ENCODE measurements around the gene GLO1.
"Not testable (repeated sequence)": the region's sequence is repeated elsewhere in the genome, so short reads cannot be mapped to it uniquely, and the experiment has no call there.

Gene GLO1

DNA sequence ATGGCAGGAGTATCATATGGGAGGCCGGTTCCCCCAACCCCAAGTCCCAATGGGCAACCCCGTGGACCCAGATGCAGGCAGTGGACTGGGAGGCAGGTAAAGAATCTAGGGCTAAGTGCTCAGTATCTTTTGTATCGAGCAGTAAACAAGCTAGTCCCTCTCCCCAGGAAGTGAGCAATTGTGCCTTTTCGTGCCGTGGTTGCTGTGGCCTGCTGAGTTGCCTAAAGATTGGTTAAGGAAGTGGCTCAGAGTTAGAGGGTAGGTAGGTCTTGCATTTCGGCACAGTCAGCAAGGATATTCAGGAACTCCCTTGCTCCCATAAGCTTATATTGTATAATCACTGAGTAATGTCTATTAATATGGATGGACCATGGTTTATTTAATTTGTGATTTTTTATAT, 10.9 kb upstream of the GLO1 start:
- Histone ChIP-seq H3K4me3 (ENCODE audit: severe bottlenecking) (no peak overlapping the region), H3K36me3 (ENCODE audit: low read depth) (no peaks in the 10 kb centered on the region), H3K9me3 (ENCODE audit: severe bottlenecking) (no peaks in the 10 kb centered on the region), H3K27ac (ENCODE audit: poor library complexity, severe bottlenecking) (no peak overlapping the region), H3K27me3 (ENCODE audit: insufficient read depth, poor library complexity, severe bottlenecking) (no peaks in the 10 kb centered on the region), H3K4me1 (ENCODE audit: insufficient read depth, poor library complexity, severe bottlenecking) (no peaks in the 10 kb centered on the region)
- TF ChIP-seq, protein P1, sequence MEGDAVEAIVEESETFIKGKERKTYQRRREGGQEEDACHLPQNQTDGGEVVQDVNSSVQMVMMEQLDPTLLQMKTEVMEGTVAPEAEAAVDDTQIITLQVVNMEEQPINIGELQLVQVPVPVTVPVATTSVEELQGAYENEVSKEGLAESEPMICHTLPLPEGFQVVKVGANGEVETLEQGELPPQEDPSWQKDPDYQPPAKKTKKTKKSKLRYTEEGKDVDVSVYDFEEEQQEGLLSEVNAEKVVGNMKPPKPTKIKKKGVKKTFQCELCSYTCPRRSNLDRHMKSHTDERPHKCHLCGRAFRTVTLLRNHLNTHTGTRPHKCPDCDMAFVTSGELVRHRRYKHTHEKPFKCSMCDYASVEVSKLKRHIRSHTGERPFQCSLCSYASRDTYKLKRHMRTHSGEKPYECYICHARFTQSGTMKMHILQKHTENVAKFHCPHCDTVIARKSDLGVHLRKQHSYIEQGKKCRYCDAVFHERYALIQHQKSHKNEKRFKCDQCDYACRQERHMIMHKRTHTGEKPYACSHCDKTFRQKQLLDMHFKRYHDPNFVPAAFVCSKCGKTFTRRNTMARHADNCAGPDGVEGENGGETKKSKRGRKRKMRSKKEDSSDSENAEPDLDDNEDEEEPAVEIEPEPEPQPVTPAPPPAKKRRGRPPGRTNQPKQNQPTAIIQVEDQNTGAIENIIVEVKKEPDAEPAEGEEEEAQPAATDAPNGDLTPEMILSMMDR (IDR thresholded peaks at IDR 0.05; ENCODE audit: poor library complexity, severe bottlenecking), result no peak
- DNase-seq (ENCODE audit: low spot score) (no peak), ATAC-seq (ENCODE audit: low read depth) (no peak; the same call in 2 of the 3 replicates)

- H3K4me3 ChIP-seq (ENCODE audit: severe bottlenecking), result no peak overlapping the region
- H3K36me3 ChIP-seq (ENCODE audit: low read depth), result no peaks in the 10 kb centered on the region
- H3K27ac ChIP-seq (ENCODE audit: poor library complexity, severe bottlenecking), result no peak overlapping the region
- no peaks in the 10 kb centered on the region for H3K9me3 ChIP-seq (ENCODE audit: severe bottlenecking)
- no peaks in the 10 kb centered on the region for H3K27me3 ChIP-seq (ENCODE audit: insufficient read depth, poor library complexity, severe bottlenecking)
- TF ChIP-seq, protein P1 (IDR thresholded peaks at IDR 0.05; ENCODE audit: poor library complexity, severe bottlenecking), result peak; percentile 30
- DNase-seq (ENCODE audit: low spot score) (no peak), ATAC-seq (ENCODE audit: low read depth) (peak; percentile 60; the same call in 1 of the 3 replicates)
- H3K4me1 ChIP-seq (ENCODE audit: insufficient read depth, poor library complexity, severe bottlenecking), result no peaks in the 10 kb centered on the region
These were observed 5.6 kb upstream of the GLO1 start for GRCh38 chr6:38708496-38708895.

GRCh38 chr6:38705924-38706323, 3.0 kb upstream of the GLO1 start:
- H3K27me3 ChIP-seq (ENCODE audit: insufficient read depth, poor library complexity, severe bottlenecking), result no peaks in the 10 kb centered on the region
- no peak for ATAC-seq (ENCODE audit: low read depth)
- peaks cover 8% of the 10 kb centered on the region for H3K36me3 ChIP-seq (ENCODE audit: low read depth)
- H3K27ac ChIP-seq (ENCODE audit: poor library complexity, severe bottlenecking), result no peak overlapping the region
- no peak overlapping the region for H3K4me3 ChIP-seq (ENCODE audit: severe bottlenecking)
- no peaks in the 10 kb centered on the region for H3K4me1 ChIP-seq (ENCODE audit: insufficient read depth, poor library complexity, severe bottlenecking)
- TF ChIP-seq, protein P1 (IDR thresholded peaks at IDR 0.05; ENCODE audit: poor library complexity, severe bottlenecking), result no peak
- no peaks in the 10 kb centered on the region for H3K9me3 ChIP-seq (ENCODE audit: severe bottlenecking)
- no peak for DNase-seq (ENCODE audit: low spot score)

DNA sequence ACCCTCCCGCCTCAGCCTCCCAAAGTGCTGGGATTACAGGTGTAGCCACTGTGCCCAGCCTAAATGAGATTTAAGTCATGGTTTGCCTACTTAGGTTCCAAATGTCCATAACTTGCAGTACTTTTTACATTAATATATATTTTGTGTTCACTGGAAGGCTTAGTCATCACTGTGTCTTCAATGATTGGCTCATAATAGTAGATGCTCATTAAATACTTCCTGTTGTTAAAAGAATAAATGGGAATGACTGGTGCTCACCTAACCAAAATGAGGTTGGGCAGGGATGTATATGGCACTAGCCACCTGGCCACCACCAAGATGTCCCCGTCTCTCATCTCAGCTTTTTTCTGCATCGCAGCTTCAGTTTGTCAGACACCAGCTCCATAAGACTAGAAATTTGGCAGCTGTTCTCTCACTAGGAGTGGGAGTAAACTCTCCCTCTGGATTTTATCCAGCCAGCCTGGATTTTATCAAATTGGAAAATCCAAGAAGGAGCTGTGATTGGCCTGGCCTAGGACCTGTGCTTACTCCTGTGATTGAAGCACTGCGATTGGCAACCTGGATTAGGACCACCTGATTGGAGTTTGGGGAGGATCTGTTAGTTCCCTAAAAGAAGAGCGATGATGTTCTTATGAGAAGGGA, 1.1 kb upstream of the GLO1 start:
- H3K27ac ChIP-seq (ENCODE audit: poor library complexity, severe bottlenecking), result no peak overlapping the region
- ATAC-seq (ENCODE audit: low read depth), result no peak
- no peak overlapping the region for H3K4me3 ChIP-seq (ENCODE audit: severe bottlenecking)
- H3K9me3 ChIP-seq (ENCODE audit: severe bottlenecking), result no peaks in the 10 kb centered on the region
- H3K27me3 ChIP-seq (ENCODE audit: insufficient read depth, poor library complexity, severe bottlenecking), result no peaks in the 10 kb centered on the region
- TF ChIP-seq, protein P1 (IDR thresholded peaks at IDR 0.05; ENCODE audit: poor library complexity, severe bottlenecking), result no peak
- H3K36me3 ChIP-seq (ENCODE audit: low read depth), result peaks cover 19% of the 10 kb centered on the region
- H3K4me1 ChIP-seq (ENCODE audit: insufficient read depth, poor library complexity, severe bottlenecking), result no peaks in the 10 kb centered on the region
- DNase-seq (ENCODE audit: low spot score), result no peak

GRCh38 chr6:38701551-38701950, 1.4 kb downstream of the GLO1 start:
- H3K27me3 ChIP-seq (ENCODE audit: insufficient read depth, poor library complexity, severe bottlenecking), result no peaks in the 10 kb centered on the region
- peak overlapping the region; percentile 58 for H3K27ac ChIP-seq (ENCODE audit: poor library complexity, severe bottlenecking)
- H3K4me1 ChIP-seq (ENCODE audit: insufficient read depth, poor library complexity, severe bottlenecking), result no peaks in the 10 kb centered on the region
- DNase-seq (ENCODE audit: low spot score), result no peak
- no peak overlapping the region for H3K4me3 ChIP-seq (ENCODE audit: severe bottlenecking)
- no peak for ATAC-seq (ENCODE audit: low read depth)
- H3K36me3 ChIP-seq (ENCODE audit: low read depth), result peaks cover 29% of the 10 kb centered on the region
- TF ChIP-seq, protein P1 (IDR thresholded peaks at IDR 0.05; ENCODE audit: poor library complexity, severe bottlenecking), result no peak
- H3K9me3 ChIP-seq (ENCODE audit: severe bottlenecking), result no peaks in the 10 kb centered on the region

DNA sequence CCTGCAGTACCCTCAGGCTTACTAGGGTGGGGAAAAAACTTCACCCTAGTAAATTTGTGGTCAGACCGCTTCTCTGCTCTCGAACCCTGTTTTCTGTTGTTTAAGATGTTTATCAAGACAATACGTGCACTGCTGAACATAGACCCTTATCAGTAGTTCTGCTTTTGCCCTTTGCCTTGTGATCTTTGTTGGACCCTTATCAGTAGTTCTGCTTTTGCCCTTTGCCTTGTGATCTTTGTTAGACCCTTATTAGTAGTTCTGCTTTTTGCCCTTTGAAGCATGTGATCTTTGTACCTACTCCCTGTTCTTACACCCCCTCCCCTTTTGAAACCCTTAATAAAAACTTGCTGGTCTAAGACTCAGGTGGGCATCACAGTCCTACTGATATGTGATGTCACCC, 3.2 kb downstream of the GLO1 start:
- not testable (repeated sequence) for H3K4me1 ChIP-seq (ENCODE audit: insufficient read depth, poor library complexity, severe bottlenecking); DNase-seq (ENCODE audit: low spot score); H3K27ac ChIP-seq (ENCODE audit: poor library complexity, severe bottlenecking); ATAC-seq (ENCODE audit: low read depth); H3K9me3 ChIP-seq (ENCODE audit: severe bottlenecking); H3K4me3 ChIP-seq (ENCODE audit: severe bottlenecking); H3K27me3 ChIP-seq (ENCODE audit: insufficient read depth, poor library complexity, severe bottlenecking)
- peaks cover 35% of the 10 kb centered on the region for H3K36me3 ChIP-seq (ENCODE audit: low read depth)
